H9 (cell line): ENCODE results near the gene PCDHGA11. TPM values are rescaled to one million over a fixed set of nuclear protein-coding genes. Genes with fewer than 3 reads are reported as not detected.

Experiments used
- DNase-seq: peaks from one replicate; pipeline ENCODE4 v3.0.0-alpha.2; 2017
- H2AFZ ChIP-seq: one replicate; pipeline ENCODE4 v1.6.1; 2013; ENCODE audit warnings: mild to moderate bottlenecking, low read length, control low read depth, moderate library complexity
- H2AK5ac ChIP-seq: 2 replicates; pipeline ENCODE4 v1.6.1; 2013; ENCODE audit warnings: low read length, control low read depth, mixed read lengths; ENCODE audit not compliant: insufficient read length
- H2BK120ac ChIP-seq: one replicate; pipeline ENCODE4 v1.6.1; 2013; ENCODE audit warnings: low read depth, mild to moderate bottlenecking, low read length, control low read depth, inconsistent platforms; ENCODE audit not compliant: poor library complexity, severe bottlenecking
- H2BK12ac ChIP-seq: 2 replicates; pipeline ENCODE4 v1.6.1; 2013; ENCODE audit warnings: low read length, control low read depth, mixed read lengths, low read depth; ENCODE audit not compliant: insufficient read length
- H2BK15ac ChIP-seq: 2 replicates; pipeline ENCODE4 v1.6.1; 2013; ENCODE audit warnings: low read depth, low read length, control low read depth
- H2BK20ac ChIP-seq: one replicate; pipeline ENCODE4 v1.6.1; 2013; ENCODE audit warnings: low read depth, mild to moderate bottlenecking, low read length, control low read depth, inconsistent platforms; ENCODE audit not compliant: poor library complexity, severe bottlenecking
- H2BK5ac ChIP-seq: 2 replicates; pipeline ENCODE4 v1.6.1; 2013; ENCODE audit warnings: low read length, control low read depth, mixed read lengths; ENCODE audit not compliant: insufficient read length
- H3K14ac ChIP-seq: 2 replicates; pipeline ENCODE4 v1.6.1; 2013; ENCODE audit warnings: low read length, control low read depth; ENCODE audit not compliant: insufficient read depth
- H3K18ac ChIP-seq: 2 replicates; pipeline ENCODE4 v1.6.1; 2013; ENCODE audit warnings: low read depth, mild to moderate bottlenecking, mixed read lengths, low read length, control low read depth; ENCODE audit not compliant: insufficient read length
- H3K23ac ChIP-seq: 2 replicates; pipeline ENCODE4 v1.6.1; 2013; ENCODE audit warnings: low read length, control low read depth, mixed read lengths, low read depth; ENCODE audit not compliant: insufficient read length
- H3K23me2 ChIP-seq: 2 replicates; pipeline ENCODE4 v1.6.1; 2013; ENCODE audit warnings: low read depth, mild to moderate bottlenecking, mixed read lengths, low read length, control low read depth; ENCODE audit not compliant: insufficient read length, poor library complexity, severe bottlenecking
- H3K27ac ChIP-seq: 2 replicates; pipeline ENCODE4 v1.5.1; 2013; ENCODE audit warnings: low read length, control low read depth, mixed read lengths, low read depth; ENCODE audit not compliant: insufficient read length
- H3K27me3 ChIP-seq: 2 replicates; pipeline ENCODE4 v1.6.1; 2013; ENCODE audit warnings: low read length, control low read depth, inconsistent platforms; ENCODE audit not compliant: insufficient read depth
- H3K4ac ChIP-seq: 2 replicates; pipeline ENCODE4 v1.6.1; 2013; ENCODE audit warnings: low read depth, mild to moderate bottlenecking, control low read depth, inconsistent platforms, low read length, moderate library complexity
- H3K4me1 ChIP-seq: 2 replicates; pipeline ENCODE4 v1.6.1; 2013; ENCODE audit warnings: low read length, control low read depth, inconsistent platforms; ENCODE audit not compliant: insufficient read depth
- H3K4me2 ChIP-seq: 2 replicates; pipeline ENCODE4 v1.6.1; 2013; ENCODE audit warnings: low read length, control low read depth, mixed read lengths; ENCODE audit not compliant: insufficient read length, insufficient read depth
- H3K56ac ChIP-seq: 2 replicates; pipeline ENCODE4 v1.6.1; 2013; ENCODE audit warnings: low read depth, mild to moderate bottlenecking, mixed read lengths, low read length, control low read depth; ENCODE audit not compliant: insufficient read length
- H3K79me1 ChIP-seq: 2 replicates; pipeline ENCODE4 v1.6.1; 2013; ENCODE audit warnings: low read depth, mild to moderate bottlenecking, moderate library complexity, low read length, control low read depth, inconsistent platforms; ENCODE audit not compliant: insufficient read depth, poor library complexity, severe bottlenecking
- H3K79me2 ChIP-seq: 2 replicates; pipeline ENCODE4 v1.6.1; 2013; ENCODE audit warnings: low read length, control low read depth, inconsistent platforms; ENCODE audit not compliant: insufficient read depth
- H3K9ac ChIP-seq: 2 replicates; pipeline ENCODE4 v1.6.1; 2013; ENCODE audit warnings: low read length, control low read depth, mixed read lengths; ENCODE audit not compliant: insufficient read length; ENCODE audit errors: extremely low read depth
- H3K9me3 ChIP-seq: one replicate; pipeline ENCODE4 v1.6.1; 2013; ENCODE audit warnings: low read depth, low read length, inconsistent platforms; ENCODE audit not compliant: control insufficient read depth
- H3T11ph ChIP-seq: one replicate; pipeline ENCODE4 v1.6.1; 2013; ENCODE audit warnings: mild to moderate bottlenecking, low read length, control low read depth, inconsistent platforms
- H4K20me1 ChIP-seq: one replicate; pipeline ENCODE4 v1.6.1; 2013; ENCODE audit not compliant: control insufficient read depth, insufficient read length, insufficient read depth
- H4K5ac ChIP-seq: 2 replicates; pipeline ENCODE4 v1.6.1; 2013; ENCODE audit warnings: low read depth, mild to moderate bottlenecking, mixed read lengths, low read length, control low read depth; ENCODE audit not compliant: insufficient read length
- H4K8ac ChIP-seq: replicated peaks from 2 replicates; pipeline ENCODE4 v1.6.1; 2013; ENCODE audit warnings: low read length, control low read depth, mixed read lengths, low read depth; ENCODE audit not compliant: insufficient read length
- H4K91ac ChIP-seq: 2 replicates; pipeline ENCODE4 v1.6.1; 2013; ENCODE audit warnings: low read depth, mild to moderate bottlenecking, moderate library complexity, mixed read lengths, low read length, control low read depth; ENCODE audit not compliant: insufficient read length
- H3K27ac Mint-ChIP-seq, 3 experiments: 2 replicates in 2 of 3; 3 replicates in 1 of 3; pipeline ENCODE4 v1.8.0; 2020 to 2021; ENCODE audit warnings: mixed read lengths in 3 of 3, mild to moderate bottlenecking in 1 of 3, moderate library complexity in 1 of 3
- H3K27me3 Mint-ChIP-seq: 2 replicates; pipeline ENCODE4 v1.8.0; 2021; ENCODE audit warnings: low read depth, mild to moderate bottlenecking, moderate library complexity, mixed read lengths
- H3K36me3 Mint-ChIP-seq, 3 experiments: 2 replicates in 2 of 3; 3 replicates in 1 of 3; pipeline ENCODE4 v1.8.0; 2020 to 2021; ENCODE audit warnings: low read depth in 3 of 3, mixed read lengths in 3 of 3; ENCODE audit not compliant: insufficient read depth in 1 of 3
- H3K4me1 Mint-ChIP-seq, 2 experiments: 2 replicates each; pipeline ENCODE4 v1.8.0; 2020; ENCODE audit warnings: mixed read lengths in 2 of 2
- H3K4me3 Mint-ChIP-seq, 2 experiments: 2 replicates in 1 of 2; 3 replicates in 1 of 2; pipeline ENCODE4 v1.8.0; 2020 to 2021; ENCODE audit warnings: mild to moderate bottlenecking in 2 of 2, mixed read lengths in 2 of 2, moderate library complexity in 1 of 2
- H3K9me3 Mint-ChIP-seq, 2 experiments: 2 replicates in 1 of 2; 3 replicates in 1 of 2; pipeline ENCODE4 v1.8.0; 2020; ENCODE audit warnings: mild to moderate bottlenecking in 2 of 2, mixed read lengths in 2 of 2, moderate library complexity in 1 of 2
- CTCF ChIP-seq: fragments of 200-600 bp; sonication (generic); conservative IDR thresholded peaks from 3 replicates; pipeline ENCODE4 v1.8.0; 2021; ENCODE audit warnings: antibody characterized with exemption, mild to moderate bottlenecking
- WGBS: extraction: QIAGEN DNeasy Blood & Tissue Kit; methylation state at CpG from one replicate; pipeline ENCODE4 v1.1.7; 2013; ENCODE audit warnings: missing lambda C conversion rate, low lambda C conversion rate, mixed read lengths; ENCODE audit not compliant: insufficient read length; ENCODE audit errors: extremely low coverage; 5-methylcytosine and 5-hydroxymethylcytosine counted together
- total RNA-seq: library from RNA; stranded (reverse); gene quantifications from 2 replicates; pipeline ENCODE4 v1.2.1, GENCODE V29; 2021

PCDHGA11 gene
- total RNA-seq, 1 experiment from 2014 or later = 2.6 TPM

- Histone ChIP-seq H3K27me3 (no peaks in the 10 kb centered on the region), H4K8ac (no peak overlapping the region), H3K79me1 (no peaks in the 10 kb centered on the region), H2BK12ac (no peak overlapping the region), H2AK5ac (no peak overlapping the region), H3K4me2 (no peak overlapping the region), H3K23me2 (no peaks in the 10 kb centered on the region), H4K20me1 (no peaks in the 10 kb centered on the region), H2BK15ac (no peak overlapping the region), H3K79me2 (no peaks in the 10 kb centered on the region), H3T11ph (no peak overlapping the region), H3K9ac (no peak overlapping the region), H3K23ac (no peak overlapping the region), H4K91ac (no peak overlapping the region), H3K9me3 (peaks cover 37% of the 10 kb centered on the region), H3K18ac (no peak overlapping the region), H3K27ac (no peak overlapping the region), H3K4me1 (no peaks in the 10 kb centered on the region), H3K56ac (no peak overlapping the region), H2BK20ac (no peak overlapping the region), H3K14ac (no peak overlapping the region), H2AFZ (no peak overlapping the region), H2BK5ac (no peak overlapping the region), H2BK120ac (no peak overlapping the region), H3K4ac (no peak overlapping the region), H4K5ac (no peak overlapping the region)
- WGBS = no CpG with 5 or more reads among the region's 15 CpGs
- H3K27ac Mint-ChIP-seq = no peak overlapping the region
- no peaks in the 10 kb centered on the region; the same call in 1 of the 2 replicates for H3K27me3 Mint-ChIP-seq
- peaks cover 52 to 72% of the 10 kb centered on the region in 2 experiments for H3K9me3 Mint-ChIP-seq
- TF ChIP-seq CTCF = no peak
- no peaks in the 10 kb centered on the region for H3K4me1 Mint-ChIP-seq
- H3K36me3 Mint-ChIP-seq = peaks cover 26 to 50% (median 48%) of the 10 kb centered on the region in 3 experiments
- DNase-seq = no peak
- no peak overlapping the region for H3K4me3 Mint-ChIP-seq
Measured at GRCh38 chr5:141398608-141399007, 22.2 kb upstream of the PCDHGA11 start.
